SU-DHL-6 (cell line): Measurements from ENCODE around the gene ANKRD60.

ENCODE experiments used
- H2AFZ ChIP-seq: fragments of 200-600 bp; sonication (generic); 2 replicates; pipeline ENCODE4 v1.6.1; 2014; ENCODE audit warnings: low read depth, mild to moderate bottlenecking, moderate library complexity, mixed read lengths, antibody characterized with exemption, low read length; ENCODE audit not compliant: severe bottlenecking
- H3F3A ChIP-seq: fragments of 200-600 bp; shearing (Covaris generic); 2 replicates; pipeline ENCODE4 v1.6.0; 2016; ENCODE audit warnings: antibody characterized with exemption, mild to moderate bottlenecking; ENCODE audit not compliant: insufficient read depth
- H3K27ac ChIP-seq: fragments of 200-600 bp; sonication (generic); 2 replicates; pipeline ENCODE4 v1.5.1; 2016; ENCODE audit warnings: low read depth, mild to moderate bottlenecking, low read length, moderate library complexity, mixed read lengths
- H3K27me3 ChIP-seq: fragments of 200-600 bp; sonication (generic), shearing (Covaris generic); 2 replicates; pipeline ENCODE4 v1.6.0; 2014; ENCODE audit warnings: mild to moderate bottlenecking, low read length
- H3K36me3 ChIP-seq: fragments of 200-600 bp; sonication (generic); 2 replicates; pipeline ENCODE4 v1.6.1; 2014; ENCODE audit warnings: mild to moderate bottlenecking, low read length, mixed read lengths
- H3K4me2 ChIP-seq: fragments of 300-600, 200-600 bp; shearing (Covaris generic), sonication (generic); 2 replicates; pipeline ENCODE4 v1.6.0; 2014; ENCODE audit warnings: low read length, low read depth, mild to moderate bottlenecking; ENCODE audit not compliant: poor library complexity, severe bottlenecking
- H3K4me3 ChIP-seq: fragments of 200-600 bp; sonication (generic); 2 replicates; pipeline ENCODE4 v1.5.1; 2014; ENCODE audit warnings: antibody characterized with exemption, low read length, mild to moderate bottlenecking, mixed read lengths; ENCODE audit not compliant: insufficient read depth, poor library complexity, severe bottlenecking
- H3K79me2 ChIP-seq: fragments of 200-600 bp; sonication (generic); 2 replicates; pipeline ENCODE4 v1.6.1; 2014; ENCODE audit warnings: mild to moderate bottlenecking, low read length, moderate library complexity; ENCODE audit not compliant: insufficient read depth
- H3K9ac ChIP-seq: fragments of 200-600 bp; sonication (generic); 2 replicates; pipeline ENCODE4 v1.7.0; 2014; ENCODE audit warnings: mild to moderate bottlenecking, low read length
- H3K9me2 ChIP-seq: fragments of 200-600 bp; sonication (generic); replicated peaks from 2 replicates; pipeline ENCODE4 v1.6.1; 2014; ENCODE audit warnings: low read length; ENCODE audit not compliant: insufficient read depth
- H3K9me3 ChIP-seq: fragments of 200-600 bp; sonication (generic); 2 replicates; pipeline ENCODE4 v1.6.1; 2014; ENCODE audit warnings: low read length, mixed read lengths; ENCODE audit not compliant: insufficient read depth
- H4K20me1 ChIP-seq: fragments of 200-600 bp; sonication (generic); 2 replicates; pipeline ENCODE4 v1.6.1; 2014; ENCODE audit warnings: low read depth, mild to moderate bottlenecking, antibody characterized with exemption, low read length, moderate library complexity, mixed read lengths
- EZH2phosphoT487 ChIP-seq: fragments of 200-600 bp; sonication (generic), shearing (Covaris generic); conservative IDR thresholded peaks from 2 replicates; pipeline ENCODE4 v1.6.1; 2018; ENCODE audit warnings: mild to moderate bottlenecking, antibody characterized with exemption, low read length, moderate library complexity, mixed read lengths
- TF ChIP-seq, protein P1 (sequence below): fragments of 200-600 bp; sonication (generic); IDR thresholded peaks from one replicate; pipeline ENCODE4 v1.5.1; 2017; ENCODE audit warnings: antibody characterized with exemption, mild to moderate bottlenecking, low read length, moderate library complexity; ENCODE audit not compliant: insufficient read depth, poor library complexity, severe bottlenecking

The ANKRD60 gene

DNA sequence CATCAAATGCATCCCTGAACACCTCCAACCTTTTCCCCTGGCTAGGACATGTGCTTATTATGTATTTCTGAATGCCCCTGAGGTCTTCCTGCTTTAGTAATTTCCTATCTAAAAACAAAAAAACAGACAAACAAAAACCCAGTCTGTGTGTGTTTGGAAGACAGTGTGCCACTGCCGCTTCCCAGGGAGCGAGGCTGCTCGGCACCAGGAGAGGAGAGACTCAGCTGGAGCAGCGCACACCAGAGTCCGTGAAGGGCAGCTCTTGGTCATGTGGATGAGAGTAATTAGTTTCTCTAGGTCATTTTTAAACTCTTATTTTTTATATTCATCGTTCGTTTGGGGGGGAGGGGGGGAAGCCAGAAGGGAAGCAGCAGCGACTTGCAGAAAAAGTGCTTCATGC is 10.0 kb upstream of the ANKRD60 start:
- Histone ChIP-seq H2AFZ (no peak overlapping the region), H3F3A (peaks cover 8% of the 10 kb centered on the region; the same call in 1 of the 2 replicates), H3K4me3 (no peak overlapping the region), H3K9me2 (no peaks in the 10 kb centered on the region), H3K79me2 (no peaks in the 10 kb centered on the region), H3K4me2 (no peak overlapping the region), H3K9me3 (no peaks in the 10 kb centered on the region), H3K27me3 (no peaks in the 10 kb centered on the region), H3K27ac (no peak overlapping the region), H3K36me3 (no peaks in the 10 kb centered on the region), H3K9ac (no peak overlapping the region), H4K20me1 (no peaks in the 10 kb centered on the region)
- TF ChIP-seq EZH2phosphoT487: no peak
- TF ChIP-seq, protein P1, sequence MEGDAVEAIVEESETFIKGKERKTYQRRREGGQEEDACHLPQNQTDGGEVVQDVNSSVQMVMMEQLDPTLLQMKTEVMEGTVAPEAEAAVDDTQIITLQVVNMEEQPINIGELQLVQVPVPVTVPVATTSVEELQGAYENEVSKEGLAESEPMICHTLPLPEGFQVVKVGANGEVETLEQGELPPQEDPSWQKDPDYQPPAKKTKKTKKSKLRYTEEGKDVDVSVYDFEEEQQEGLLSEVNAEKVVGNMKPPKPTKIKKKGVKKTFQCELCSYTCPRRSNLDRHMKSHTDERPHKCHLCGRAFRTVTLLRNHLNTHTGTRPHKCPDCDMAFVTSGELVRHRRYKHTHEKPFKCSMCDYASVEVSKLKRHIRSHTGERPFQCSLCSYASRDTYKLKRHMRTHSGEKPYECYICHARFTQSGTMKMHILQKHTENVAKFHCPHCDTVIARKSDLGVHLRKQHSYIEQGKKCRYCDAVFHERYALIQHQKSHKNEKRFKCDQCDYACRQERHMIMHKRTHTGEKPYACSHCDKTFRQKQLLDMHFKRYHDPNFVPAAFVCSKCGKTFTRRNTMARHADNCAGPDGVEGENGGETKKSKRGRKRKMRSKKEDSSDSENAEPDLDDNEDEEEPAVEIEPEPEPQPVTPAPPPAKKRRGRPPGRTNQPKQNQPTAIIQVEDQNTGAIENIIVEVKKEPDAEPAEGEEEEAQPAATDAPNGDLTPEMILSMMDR: no peak

DNA sequence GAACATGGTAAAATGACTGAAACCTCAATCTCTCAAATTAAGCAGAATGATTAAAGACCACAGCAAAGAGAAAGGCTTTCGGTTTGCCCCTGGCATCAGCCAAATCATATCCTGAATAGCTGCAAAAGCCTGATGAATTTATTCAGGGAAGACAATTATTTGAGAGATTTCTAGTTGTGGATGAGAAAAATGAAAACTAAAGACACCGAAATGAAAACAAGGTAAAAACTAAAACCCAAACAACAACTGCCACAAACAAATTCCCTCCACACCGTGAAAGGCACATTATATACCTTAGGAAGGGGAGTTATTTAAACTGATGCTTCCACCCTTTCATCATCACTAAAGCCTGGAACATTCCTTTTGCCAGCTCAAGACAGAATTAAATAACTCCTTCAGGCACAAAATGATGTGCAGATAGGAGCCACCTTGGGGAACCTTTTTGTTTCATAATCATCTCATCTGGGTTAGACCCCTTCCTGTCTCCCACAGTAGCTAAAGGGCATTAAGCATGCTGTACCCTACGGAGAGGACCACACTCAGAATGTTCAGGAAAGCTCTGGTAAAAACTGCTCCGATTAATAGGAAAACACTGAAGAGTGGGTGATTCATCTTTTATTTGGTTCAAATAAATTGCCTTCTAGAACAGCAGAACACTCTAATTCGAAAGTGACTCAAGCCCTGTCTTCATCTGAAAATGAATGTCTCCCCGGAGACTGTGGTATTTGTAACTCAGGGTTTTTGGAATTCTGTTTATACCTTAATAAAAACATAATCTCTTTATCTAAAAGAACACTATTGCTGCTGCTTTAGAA is 9.1 kb upstream of the ANKRD60 start:
- Histone ChIP-seq H3K27ac (no peak overlapping the region), H3K9me3 (no peaks in the 10 kb centered on the region), H3F3A (peaks cover 8% of the 10 kb centered on the region; the same call in 1 of the 2 replicates), H2AFZ (peak overlapping the region; percentile 30), H3K4me3 (no peak overlapping the region), H3K9ac (peak overlapping the region; percentile 60; the same call in 1 of the 2 replicates), H4K20me1 (no peaks in the 10 kb centered on the region), H3K9me2 (no peaks in the 10 kb centered on the region), H3K27me3 (no peaks in the 10 kb centered on the region), H3K79me2 (no peaks in the 10 kb centered on the region), H3K4me2 (peak overlapping the region; percentile 83), H3K36me3 (no peaks in the 10 kb centered on the region)
- no peak for TF ChIP-seq EZH2phosphoT487
- TF ChIP-seq, protein P1: no peak

DNA sequence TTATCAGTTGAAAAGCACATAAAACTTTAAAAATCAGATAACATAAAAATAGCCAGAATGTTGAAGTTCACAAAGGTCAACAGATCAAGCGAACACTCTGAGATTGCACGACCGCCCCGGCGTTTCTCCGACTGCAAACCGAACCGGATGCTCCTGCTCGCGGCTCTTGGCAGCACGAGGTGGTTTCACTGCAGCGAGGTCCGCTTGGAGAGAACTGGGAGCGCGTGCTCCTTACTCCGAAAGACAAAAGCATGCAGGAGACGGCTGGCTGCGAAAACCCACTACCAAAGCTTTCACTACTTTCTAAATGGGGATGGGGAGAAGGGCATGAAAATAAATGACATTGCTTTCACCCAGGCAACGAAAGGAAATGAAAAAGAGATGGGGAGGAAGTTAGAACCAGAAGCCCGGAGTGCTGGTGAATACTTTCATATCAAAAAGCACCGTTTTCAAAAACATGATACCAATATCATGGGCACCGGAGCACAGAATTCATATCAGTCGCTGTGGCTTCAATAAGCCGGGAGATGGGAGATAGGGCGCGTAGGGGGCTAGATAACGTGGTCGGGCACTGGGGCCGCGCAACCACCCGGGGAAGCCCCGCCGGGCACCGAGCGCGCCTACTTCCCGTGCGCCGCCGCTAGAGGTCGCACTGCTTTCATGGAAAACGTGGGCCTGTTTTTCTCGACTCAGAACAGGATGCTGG is 8.3 kb upstream of the ANKRD60 start:
- Histone ChIP-seq H3K4me3 (peak overlapping the region; percentile 58), H3K9ac (peak overlapping the region; percentile 60), H3K9me3 (no peaks in the 10 kb centered on the region), H3K4me2 (peak overlapping the region; percentile 83), H3K9me2 (no peaks in the 10 kb centered on the region), H3K27ac (no peak overlapping the region), H3K27me3 (no peaks in the 10 kb centered on the region), H4K20me1 (no peaks in the 10 kb centered on the region), H3K36me3 (no peaks in the 10 kb centered on the region), H3F3A (peaks cover 8% of the 10 kb centered on the region; the same call in 1 of the 2 replicates), H3K79me2 (no peaks in the 10 kb centered on the region), H2AFZ (peak overlapping the region; percentile 99)
- TF ChIP-seq EZH2phosphoT487: no peak
- TF ChIP-seq, protein P1: peak; percentile 91
